ENCODE data around the gene CXCR6. TPM values are rescaled to one million over a fixed set of nuclear protein-coding genes. Genes with fewer than 3 reads are reported as not detected.

CXCR6 gene
- total RNA-seq, 4 donors from 2014 or later, result 0.29 to 0.51 TPM; not detected in 2

DNA sequence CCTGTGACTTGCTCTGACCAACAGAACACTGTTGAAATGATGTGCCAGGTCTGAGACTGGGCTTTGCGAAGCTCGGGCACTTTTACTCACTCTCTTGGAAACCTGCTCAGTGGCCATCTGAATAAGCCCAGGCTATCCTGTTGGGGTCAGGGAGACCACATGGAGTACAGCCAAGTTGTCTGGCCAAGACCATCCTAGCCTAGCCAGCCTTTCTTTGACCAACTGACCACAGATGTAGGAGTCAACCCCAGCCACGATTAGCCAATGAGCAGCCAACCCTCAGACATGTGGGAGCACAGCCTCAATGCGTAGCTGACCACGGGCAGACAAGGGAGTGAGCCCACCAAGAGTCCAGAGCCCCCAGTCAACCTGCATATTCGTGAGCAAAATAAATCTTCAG lies 30.8 kb upstream of the CXCR6 start:
- in situ Hi-C loops (cut with MboI; ENCODE audit: low sequenced_read_pairs in 4 of 4) (loop anchor here in 3 of 4 donors (25.0 kb wide), 1 partner anchor 150 kb away; no protein-coding TSS in a partner anchor), intact Hi-C loops (cut with DNase I; ENCODE audit: low total_unique reads) (no loop called here)
- Histone ChIP-seq H3K27ac (no peak overlapping the region), H3K4me1 (peaks cover 0 to 9% of the 10 kb centered on the region in 2 donors), H3K9me3 (no peaks in the 10 kb centered on the region), H3K4me3 (no peak overlapping the region), H3K36me3 (no peaks in the 10 kb centered on the region), H3K27me3 (no peaks in the 10 kb centered on the region)
- no peak for TF ChIP-seq POLR2A (IDR thresholded peaks at IDR 0.05)
- TF ChIP-seq, protein P1, sequence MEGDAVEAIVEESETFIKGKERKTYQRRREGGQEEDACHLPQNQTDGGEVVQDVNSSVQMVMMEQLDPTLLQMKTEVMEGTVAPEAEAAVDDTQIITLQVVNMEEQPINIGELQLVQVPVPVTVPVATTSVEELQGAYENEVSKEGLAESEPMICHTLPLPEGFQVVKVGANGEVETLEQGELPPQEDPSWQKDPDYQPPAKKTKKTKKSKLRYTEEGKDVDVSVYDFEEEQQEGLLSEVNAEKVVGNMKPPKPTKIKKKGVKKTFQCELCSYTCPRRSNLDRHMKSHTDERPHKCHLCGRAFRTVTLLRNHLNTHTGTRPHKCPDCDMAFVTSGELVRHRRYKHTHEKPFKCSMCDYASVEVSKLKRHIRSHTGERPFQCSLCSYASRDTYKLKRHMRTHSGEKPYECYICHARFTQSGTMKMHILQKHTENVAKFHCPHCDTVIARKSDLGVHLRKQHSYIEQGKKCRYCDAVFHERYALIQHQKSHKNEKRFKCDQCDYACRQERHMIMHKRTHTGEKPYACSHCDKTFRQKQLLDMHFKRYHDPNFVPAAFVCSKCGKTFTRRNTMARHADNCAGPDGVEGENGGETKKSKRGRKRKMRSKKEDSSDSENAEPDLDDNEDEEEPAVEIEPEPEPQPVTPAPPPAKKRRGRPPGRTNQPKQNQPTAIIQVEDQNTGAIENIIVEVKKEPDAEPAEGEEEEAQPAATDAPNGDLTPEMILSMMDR (IDR thresholded peaks at IDR 0.05 in 4 of 5, conservative IDR thresholded peaks at IDR 0.05 in 1 of 5), result no peak
- ATAC-seq (no peak), DNase-seq (no peak)

DNA sequence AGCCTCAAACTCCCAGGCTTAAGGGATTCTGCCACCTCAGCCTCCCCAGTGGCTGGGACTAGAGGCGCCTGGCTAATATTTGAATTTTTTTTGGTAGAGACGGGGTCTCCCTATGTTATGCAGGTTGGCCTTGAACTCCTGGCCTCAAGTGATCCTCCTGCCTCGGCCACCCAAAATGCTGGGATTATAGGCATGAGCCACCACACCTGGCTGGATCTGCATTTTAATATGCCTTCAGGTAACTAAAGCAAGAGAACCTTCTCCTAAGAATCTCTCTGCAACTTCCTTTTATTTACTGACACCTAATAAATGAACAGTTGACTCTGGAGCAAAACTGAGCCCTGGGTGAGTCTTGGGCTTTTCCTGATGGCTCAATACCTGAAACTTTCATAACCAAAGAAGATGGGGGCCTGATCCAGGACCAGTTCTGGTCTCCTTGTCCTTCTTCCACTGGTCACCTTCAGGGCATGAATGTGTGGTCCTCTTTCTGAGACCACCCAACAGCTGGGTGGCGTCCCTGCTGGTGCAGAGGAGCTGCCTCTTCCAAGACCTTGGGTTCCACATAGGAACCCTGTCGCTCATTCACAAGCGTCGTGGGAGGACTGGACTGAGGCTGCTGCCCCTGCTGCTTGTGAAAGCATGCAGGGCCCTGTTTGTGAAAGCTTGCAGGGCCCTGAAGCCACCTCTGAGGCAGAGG lies 28.8 kb upstream of the CXCR6 start:
- H3K27ac ChIP-seq, result no peak overlapping the region
- no peaks in the 10 kb centered on the region for H3K27me3 ChIP-seq
- in situ Hi-C loops (cut with MboI; ENCODE audit: low sequenced_read_pairs in 4 of 4) (loop anchor here in 3 of 4 donors (25.0 kb wide), 1 partner anchor 152 kb away; no protein-coding TSS in a partner anchor), intact Hi-C loops (cut with DNase I; ENCODE audit: low total_unique reads) (no loop called here)
- no peaks in the 10 kb centered on the region for H3K4me1 ChIP-seq
- TF ChIP-seq POLR2A (IDR thresholded peaks at IDR 0.05), result no peak
- TF ChIP-seq, protein P1 (IDR thresholded peaks at IDR 0.05 in 4 of 5, conservative IDR thresholded peaks at IDR 0.05 in 1 of 5), result no peak
- H3K36me3 ChIP-seq, result peaks cover 0 to 14% of the 10 kb centered on the region in 2 donors
- DNase-seq, result no peak
- no peak for ATAC-seq
- no peaks in the 10 kb centered on the region for H3K9me3 ChIP-seq
- H3K4me3 ChIP-seq, result no peak overlapping the region

DNA sequence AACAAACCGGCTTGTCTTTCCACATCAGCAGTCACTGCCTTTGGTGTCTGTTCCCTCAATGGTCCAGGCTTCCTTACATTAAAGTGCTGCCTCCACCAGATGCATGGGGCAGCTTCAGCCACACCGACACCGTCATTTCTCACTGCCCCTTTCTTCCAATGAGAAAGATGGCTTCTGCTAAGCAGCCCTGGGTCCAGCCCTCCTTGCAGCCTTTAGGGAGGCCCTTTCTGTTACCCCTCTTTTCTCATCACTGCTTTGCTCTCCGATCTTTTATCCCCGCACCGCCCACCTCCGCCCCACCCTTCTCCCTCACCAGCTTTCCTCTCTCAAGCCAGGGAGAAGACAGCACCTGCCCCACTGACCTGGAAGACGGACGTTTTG lies 28.2 kb upstream of the CXCR6 start:
- TF ChIP-seq, protein P1 (IDR thresholded peaks at IDR 0.05 in 4 of 5, conservative IDR thresholded peaks at IDR 0.05 in 1 of 5), result no peak
- TF ChIP-seq POLR2A (IDR thresholded peaks at IDR 0.05), result no peak
- ATAC-seq, result no peak
- Histone ChIP-seq H3K27me3 (no peaks in the 10 kb centered on the region), H3K27ac (no peak overlapping the region), H3K36me3 (peaks cover 0 to 17% of the 10 kb centered on the region in 2 donors), H3K4me1 (no peaks in the 10 kb centered on the region), H3K9me3 (no peaks in the 10 kb centered on the region), H3K4me3 (no peak overlapping the region)
- in situ Hi-C loops (cut with MboI; ENCODE audit: low sequenced_read_pairs in 4 of 4) (loop anchor here in 3 of 4 donors (25.0 kb wide), 1 partner anchor 153 kb away; no protein-coding TSS in a partner anchor), intact Hi-C loops (cut with DNase I; ENCODE audit: low total_unique reads) (no loop called here)
- no peak for DNase-seq

DNA sequence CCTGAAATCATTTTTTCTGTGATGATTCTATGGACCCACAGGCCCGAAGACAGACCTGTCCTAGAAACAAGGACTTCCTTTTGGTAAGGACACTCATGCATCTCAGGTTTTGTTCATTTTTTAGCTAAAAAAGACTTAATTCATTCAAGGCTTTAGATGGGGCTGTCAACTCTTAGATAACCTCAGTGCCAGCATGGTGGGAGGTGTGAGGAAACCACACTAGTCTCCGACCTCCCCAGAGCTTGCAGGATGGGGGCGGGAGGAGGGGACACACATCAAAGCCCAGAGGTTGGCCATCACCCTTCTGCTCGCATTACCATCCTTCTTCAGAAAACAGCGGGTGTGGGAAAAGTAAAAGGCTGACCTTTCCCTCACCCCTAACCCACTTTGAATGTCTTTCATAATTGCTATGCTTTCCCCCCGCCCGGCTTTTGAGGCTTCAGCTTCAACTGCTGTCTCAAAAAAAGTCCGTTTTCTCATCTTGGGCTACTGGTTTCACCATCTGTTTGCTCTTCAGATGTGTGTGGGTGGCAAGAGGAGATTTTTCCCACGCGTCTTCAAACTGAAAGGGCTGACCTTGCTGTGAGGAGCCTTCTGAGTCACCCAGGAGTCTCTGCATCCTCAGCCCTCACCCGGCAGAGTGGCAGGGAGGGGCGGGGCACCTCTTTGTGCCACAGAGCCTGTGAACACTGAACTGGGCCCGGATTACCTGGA lies 27.6 kb upstream of the CXCR6 start:
- Histone ChIP-seq H3K27me3 (no peaks in the 10 kb centered on the region), H3K9me3 (no peaks in the 10 kb centered on the region), H3K4me3 (no peak overlapping the region), H3K4me1 (no peaks in the 10 kb centered on the region), H3K27ac (no peak overlapping the region), H3K36me3 (peaks cover 0 to 23% of the 10 kb centered on the region in 2 donors)
- TF ChIP-seq, protein P1 (IDR thresholded peaks at IDR 0.05 in 4 of 5, conservative IDR thresholded peaks at IDR 0.05 in 1 of 5), result no peak
- TF ChIP-seq POLR2A (IDR thresholded peaks at IDR 0.05), result no peak
- in situ Hi-C loops (cut with MboI; ENCODE audit: low sequenced_read_pairs in 4 of 4) (loop anchor here in 3 of 4 donors (25.0 kb wide), 1 partner anchor 153 kb away; no protein-coding TSS in a partner anchor), intact Hi-C loops (cut with DNase I; ENCODE audit: low total_unique reads) (no loop called here)
- peak in 1 of 2 donors; percentile 22 for ATAC-seq
- DNase-seq, result no peak

Data from gastrocnemius medialis (tissue), 4 donors.